ENCODE measurements around the gene CFAP61. TPM values are rescaled to one million over a fixed set of nuclear protein-coding genes. Genes with fewer than 3 reads are reported as not detected.

Gene CFAP61
- total RNA-seq, 2 donors from 2014 or later, result 1.0 TPM

DNA sequence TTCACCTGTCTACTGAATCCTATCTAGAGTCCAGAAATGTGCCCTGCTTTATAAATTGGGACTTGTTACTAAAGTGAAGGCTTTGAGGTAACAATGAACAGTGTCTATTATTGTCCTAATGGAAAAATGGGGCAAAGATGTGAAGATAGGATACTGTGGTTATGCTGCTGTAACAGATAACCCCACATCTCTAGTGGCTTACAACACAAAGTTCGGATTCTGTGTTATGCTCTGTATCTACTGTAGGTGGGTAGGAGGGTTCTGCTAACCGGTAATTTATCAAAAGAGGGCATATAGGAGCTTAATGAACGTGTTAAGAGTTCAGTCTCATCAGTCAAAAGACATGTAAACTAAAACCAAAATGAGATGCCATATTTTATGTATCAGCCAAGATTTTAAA lies 28.9 kb upstream of the CFAP61 start:
- intact Hi-C loops (cut with DNase I), result no loop called here
- ATAC-seq (no peak), DNase-seq (no peak)

DNA sequence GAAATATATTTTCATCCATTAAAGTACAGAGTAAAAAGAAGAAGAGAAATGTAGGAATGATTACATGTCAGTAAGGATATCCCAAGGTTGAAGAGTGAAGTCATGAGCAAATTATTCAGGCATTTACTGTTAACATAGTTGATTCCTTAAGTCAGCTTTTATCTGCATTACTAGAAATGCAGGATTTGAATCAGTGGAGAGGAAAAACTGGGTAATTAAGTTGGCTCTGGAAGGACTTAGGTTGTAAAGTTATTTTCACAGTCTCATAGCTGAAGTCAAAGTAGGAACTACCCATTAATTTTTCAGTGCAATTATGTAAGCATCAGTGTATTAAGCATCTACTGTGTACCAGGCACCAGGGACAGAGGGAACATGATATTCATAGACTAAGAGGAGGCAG lies 27.4 kb upstream of the CFAP61 start:
- DNase-seq, result no peak
- intact Hi-C loops (cut with DNase I), result no loop called here
- ATAC-seq, result no peak

DNA sequence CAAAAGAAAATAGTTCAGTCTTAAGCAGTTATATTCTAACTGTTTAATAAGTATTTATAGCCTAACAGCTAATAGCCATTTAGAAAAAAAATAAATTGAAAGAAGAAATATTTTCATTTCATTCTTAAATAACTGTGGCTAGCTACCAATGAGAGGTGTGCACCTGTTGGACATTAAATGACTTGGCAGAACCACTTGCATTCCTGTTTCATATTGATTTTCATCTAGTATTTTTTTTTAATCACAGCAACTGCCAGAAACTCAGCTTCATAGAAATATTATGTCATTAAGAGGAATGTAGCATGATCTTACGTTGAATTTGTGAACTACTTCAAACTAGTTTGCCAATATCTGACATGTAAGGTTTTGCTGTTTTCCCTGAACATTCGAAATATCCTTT lies 25.0 kb upstream of the CFAP61 start:
- ATAC-seq (no peak), DNase-seq (no peak)
- intact Hi-C loops (cut with DNase I), result no loop called here

DNA sequence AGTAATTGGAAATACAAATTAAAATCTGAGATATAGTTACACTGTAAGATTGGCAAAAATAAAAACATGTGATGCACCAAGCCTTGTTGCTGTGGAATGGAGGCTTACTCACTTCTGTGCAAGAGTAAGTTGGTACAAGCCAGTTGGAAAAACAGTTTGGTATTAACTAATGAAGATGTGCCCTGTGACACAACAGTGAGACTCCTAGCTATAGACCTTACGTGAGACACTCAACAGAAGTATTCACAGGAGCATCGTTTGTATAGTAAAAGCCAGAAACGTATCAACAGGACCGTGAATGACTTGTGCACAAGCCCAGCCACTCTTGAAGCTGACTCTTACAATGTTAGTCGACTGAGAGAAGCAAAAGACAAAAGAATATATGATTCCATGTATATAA lies 20.5 kb upstream of the CFAP61 start:
- intact Hi-C loops (cut with DNase I), result no loop called here
- ATAC-seq (no peak), DNase-seq (no peak)

DNA sequence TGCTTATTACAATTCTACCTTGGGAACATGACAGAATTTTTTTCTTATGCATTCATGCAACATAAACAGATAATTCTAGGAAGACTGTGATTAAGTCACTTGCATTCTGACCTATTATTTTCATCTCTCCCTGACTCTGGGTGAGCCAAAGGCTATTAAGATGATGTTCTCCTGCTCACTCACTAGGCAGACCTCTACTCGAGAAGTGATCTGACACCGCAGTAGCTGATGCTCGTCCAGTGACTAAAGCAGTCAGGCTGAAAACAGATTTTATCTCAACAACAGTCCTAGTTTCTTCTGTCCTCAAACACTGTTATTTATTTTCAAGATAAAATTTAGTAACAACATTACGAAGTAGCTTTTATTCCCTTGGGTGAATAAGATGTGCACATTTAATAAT lies 17.8 kb upstream of the CFAP61 start:
- intact Hi-C loops (cut with DNase I), result no loop called here
- no peak for DNase-seq
- ATAC-seq, result no peak

DNA sequence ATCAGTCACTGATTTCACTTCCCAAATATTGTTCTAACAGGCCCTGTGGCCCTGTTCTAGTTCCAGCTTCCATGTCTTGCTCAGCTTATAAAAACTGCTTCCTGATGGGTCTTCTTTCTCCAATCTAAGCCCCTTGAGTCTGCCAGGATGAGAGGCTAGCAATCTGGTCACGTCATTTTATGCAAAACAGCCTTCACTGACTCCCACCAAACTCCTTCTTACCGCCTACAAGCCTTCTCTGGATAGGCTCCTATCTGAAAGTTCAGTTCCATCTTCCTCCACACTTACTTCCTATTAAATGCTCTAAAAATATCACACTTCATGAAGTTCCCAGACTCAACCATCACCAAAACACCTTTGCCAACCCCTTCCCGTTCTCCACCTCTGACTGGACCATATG lies 15.6 kb upstream of the CFAP61 start:
- intact Hi-C loops (cut with DNase I), result no loop called here
- ATAC-seq (no peak), DNase-seq (no peak)

DNA sequence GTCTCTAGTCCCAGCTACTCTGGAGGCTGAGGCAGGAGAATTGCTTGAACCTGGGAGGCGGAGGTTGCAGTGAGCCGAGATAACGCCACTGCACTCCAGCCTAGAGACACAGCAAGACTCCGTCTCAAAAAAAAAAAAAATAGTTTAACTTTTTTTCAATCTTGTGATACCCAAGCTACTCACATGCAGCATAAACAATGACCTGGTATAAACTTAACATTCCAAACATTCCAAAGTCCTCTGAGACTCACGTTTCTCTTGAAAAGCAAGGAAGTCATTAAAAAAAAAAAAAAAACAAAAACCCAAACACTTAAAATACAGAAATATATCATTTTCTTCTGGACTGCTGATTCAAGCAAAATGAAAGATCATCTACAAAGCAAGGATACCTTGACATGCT lies 14.4 kb upstream of the CFAP61 start:
- intact Hi-C loops (cut with DNase I), result no loop called here
- ATAC-seq, result no peak
- DNase-seq, result no peak

DNA sequence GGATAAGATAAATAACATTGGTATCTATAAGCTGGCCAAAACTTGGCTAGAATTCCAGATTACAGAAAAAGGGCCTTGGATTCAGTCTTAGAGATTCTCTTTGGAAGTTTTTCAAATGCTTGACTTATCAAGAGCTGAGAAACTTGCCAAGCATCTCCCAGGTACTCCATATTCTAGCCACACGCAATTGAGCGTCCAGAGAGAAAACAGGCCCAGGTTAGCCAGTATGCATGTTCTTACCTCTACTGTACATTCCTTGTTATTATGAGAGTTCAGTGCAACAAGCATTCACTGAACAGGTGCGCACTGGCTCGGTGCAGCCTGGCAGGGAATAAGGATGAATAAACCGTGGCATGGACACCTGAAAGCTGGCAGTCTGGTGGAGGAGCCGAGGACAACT lies 13.7 kb upstream of the CFAP61 start:
- no peak for ATAC-seq
- DNase-seq, result no peak
- intact Hi-C loops (cut with DNase I), result no loop called here

DNA sequence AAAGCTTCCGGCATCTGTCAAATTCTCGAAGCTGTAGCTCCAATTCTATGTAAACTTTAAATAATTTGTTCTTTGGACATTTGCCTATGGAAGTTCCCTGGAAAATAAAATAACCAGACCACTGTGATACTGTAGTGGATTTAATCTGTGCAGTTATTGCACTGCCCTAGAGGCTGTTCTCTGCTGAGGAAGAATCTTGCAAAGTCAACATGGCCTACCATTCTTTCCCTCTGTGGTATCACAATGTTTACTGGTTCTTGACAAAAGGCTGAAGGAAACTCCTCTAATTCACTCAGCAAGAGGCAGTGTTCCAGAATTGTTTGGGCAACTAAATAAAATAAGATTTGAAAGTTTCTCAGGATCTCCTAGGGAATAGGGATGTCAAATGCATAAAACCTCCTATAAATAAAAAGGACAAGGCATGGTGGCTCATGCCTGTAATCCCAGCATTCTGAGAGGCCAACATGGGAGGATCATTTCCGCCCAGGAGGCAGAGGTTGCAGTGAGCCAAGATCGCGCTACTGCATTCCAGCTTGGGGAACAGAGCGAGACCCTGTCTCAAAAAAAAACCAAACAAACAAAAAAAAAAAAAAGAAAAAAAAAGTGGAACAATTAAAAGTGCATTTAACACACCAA lies 12.5 kb upstream of the CFAP61 start:
- no peak for DNase-seq
- intact Hi-C loops (cut with DNase I), result no loop called here
- ATAC-seq, result no peak

DNA sequence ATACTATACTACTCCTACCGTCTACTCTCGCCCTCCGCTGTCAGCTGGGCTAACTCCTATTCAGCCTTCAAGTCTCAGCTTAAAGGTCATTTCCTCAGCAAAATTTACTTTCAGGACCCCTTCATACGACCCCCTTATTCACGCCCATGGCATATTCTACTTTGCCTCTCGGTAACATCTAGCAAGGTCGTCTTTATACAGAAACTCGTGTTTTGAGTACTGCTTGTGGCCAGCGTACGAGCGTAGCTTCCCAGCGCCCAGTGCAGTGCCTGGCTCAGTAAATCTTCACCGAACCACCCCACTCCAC lies 612 bp upstream of the CFAP61 start:
- no peak for ATAC-seq
- intact Hi-C loops (cut with DNase I), result no loop called here

DNA sequence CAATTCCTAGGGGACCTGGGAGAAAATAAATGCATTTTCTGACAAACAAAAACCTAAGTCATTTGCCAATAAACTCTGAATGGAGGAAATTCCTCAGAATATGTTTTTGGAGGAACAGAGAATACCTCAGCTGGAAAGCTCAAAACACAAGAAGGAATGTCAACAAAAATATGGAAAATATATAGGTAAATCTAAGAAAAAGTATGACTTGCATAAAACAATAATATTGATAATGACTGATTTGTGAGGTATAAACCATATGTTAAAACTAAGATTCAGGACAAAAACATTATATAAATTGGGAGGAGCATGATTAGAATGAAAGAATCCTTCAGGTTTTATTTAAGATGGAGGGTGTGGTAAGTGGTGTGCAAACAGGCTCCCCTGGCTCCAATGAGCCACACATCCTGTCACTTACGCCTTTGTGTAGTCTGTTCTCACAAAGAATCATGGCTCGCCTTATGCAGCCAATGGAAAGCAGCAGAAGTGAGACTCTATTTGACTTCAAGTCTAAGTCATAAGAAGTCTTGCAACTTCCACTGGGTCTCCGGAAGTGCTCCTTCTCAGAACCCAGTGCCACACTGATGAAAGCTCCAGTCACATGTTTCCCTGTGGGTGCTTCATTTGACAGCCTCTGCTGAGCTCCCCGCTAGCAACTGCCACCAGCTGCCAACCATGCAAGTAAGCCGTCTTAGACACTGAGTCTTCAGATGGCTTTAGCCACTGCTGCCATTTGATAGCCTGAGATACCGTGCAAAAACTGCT lies 8.1 kb downstream of the CFAP61 start:
- DNase-seq (no peak), ATAC-seq (no peak)
- intact Hi-C loops (cut with DNase I), result no loop called here

More for the DNA sequence above, 612 bp upstream of the CFAP61 start:
- no peak for DNase-seq

DNA sequence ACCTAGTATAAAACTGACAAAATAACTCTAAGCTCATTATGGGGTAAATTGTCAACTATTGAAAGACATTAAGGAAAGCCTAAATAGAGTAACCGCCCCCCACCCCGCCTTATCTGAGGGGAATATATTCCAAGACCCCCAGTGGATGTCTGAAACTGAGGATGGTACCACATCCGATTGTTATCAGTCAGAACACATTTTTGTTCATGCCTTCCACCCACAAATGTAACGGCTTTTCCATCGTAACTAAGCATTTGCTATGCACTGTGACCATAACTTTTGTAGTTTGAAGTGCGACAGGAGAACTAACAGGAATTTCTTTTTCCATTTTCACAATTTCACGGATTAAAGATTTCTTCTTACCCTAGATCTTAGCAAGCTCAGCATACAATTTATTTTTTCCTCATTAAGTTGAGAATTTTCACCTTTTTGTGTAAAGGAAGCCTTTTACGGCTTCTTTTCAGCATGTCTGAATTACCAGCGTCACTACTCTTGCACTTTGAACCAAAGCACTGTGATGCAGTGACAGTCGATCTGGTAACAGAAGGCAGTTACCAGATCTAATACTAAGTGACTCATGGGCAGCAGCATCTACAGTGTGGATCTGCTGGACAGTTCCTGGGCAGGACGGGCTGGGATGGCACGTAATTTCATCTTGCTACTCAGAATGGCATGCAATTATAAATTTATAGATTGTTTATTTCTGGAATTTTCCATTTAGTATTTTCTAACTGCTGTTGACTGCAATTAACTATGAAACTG lies 11.8 kb downstream of the CFAP61 start:
- intact Hi-C loops (cut with DNase I), result no loop called here
- ATAC-seq, result no peak

DNA sequence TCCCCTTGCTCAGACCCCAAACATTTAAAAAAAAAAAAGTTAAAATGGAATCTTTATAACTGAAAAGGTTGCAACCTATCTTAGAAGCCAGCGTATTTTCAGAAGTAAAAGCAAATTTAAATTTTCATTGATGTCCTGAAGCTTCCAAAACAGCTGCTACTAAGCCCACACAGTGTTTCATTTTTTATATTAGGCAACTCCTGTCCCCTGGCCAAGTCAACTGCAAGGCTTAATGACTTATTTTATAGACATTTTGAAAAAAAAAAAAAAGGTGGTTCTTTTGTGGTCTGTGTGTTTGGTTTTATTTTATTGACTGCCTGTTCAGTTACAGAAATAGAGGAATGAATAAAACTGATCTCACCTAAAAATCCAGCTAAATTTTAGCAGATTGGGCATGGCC lies 13.0 kb downstream of the CFAP61 start:
- DNase-seq (no peak), ATAC-seq (no peak)
- intact Hi-C loops (cut with DNase I), result no loop called here

More for the DNA sequence above, 11.8 kb downstream of the CFAP61 start:
- no peak for DNase-seq

DNA sequence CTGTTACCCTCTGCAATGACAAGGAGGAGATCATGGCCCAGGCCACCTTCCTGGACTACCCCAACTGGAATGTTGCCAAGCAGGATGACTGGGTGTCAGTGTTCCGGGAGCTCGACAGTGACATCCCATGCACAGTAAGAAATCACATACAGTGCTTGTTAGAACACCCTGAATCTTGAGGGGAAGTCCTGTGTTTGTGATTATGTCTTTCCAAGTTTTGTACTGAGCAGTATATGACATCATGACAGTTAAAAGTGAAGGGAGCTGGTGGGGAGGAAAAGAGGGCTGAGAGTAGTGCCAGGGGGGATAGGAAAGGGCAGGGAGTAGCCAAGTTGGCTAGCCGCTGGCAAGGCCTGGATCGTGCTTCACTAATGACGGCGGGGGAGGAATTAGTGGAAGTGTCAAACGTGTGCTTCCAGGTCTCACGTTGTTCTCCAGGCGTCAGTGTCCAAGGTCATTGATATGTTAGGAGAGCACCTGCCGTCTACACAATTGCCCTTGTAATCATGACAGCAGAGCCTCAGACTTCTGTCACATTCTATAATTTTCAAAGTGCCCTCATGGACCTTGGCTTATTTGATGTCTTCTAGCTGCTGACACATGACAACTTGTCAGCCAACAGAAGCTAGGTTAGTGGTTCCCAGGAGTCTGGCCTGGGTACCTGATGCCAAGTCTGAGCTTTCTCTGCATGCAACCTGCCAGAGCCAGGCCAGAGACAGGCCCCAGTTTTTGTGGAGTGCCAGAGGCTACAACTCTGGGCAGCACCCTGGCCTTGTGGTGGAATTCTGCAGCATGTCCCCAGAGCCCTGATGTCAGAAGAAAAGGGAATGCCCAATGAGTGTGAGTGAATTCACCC lies 18.8 kb downstream of the CFAP61 start:
- intact Hi-C loops (cut with DNase I), result no loop called here
- no peak for DNase-seq
- peak; percentile 38 to 65 for ATAC-seq

DNA sequence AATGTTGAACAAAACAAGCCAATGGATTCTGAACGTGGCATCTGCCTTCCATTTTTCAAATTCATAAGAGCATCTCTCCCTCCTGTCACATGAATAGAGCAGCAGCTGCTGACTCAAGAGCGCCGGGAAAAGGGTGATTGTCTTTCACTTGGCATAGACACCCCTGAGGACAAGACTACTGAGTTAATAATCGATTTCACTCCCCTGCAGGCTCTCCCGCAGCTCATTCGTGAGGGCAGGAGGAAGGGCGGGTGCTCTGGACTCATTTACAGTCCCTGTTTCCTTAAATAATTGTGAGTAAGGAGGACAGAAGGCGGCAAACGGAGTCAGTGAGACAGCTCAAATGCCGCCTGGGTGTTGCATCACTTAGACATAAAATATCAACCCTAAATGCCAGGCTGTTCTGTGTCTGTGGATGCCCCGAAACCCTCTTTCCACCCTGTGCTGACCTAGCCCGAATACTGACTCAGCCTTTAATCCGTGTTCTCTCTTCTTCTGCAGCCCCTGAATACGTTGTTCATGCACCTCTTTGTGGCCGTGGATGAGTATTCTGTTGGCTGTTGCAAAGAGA lies 21.6 kb downstream of the CFAP61 start:
- ATAC-seq (no peak), DNase-seq (no peak)
- intact Hi-C loops (cut with DNase I), result no loop called here

DNA sequence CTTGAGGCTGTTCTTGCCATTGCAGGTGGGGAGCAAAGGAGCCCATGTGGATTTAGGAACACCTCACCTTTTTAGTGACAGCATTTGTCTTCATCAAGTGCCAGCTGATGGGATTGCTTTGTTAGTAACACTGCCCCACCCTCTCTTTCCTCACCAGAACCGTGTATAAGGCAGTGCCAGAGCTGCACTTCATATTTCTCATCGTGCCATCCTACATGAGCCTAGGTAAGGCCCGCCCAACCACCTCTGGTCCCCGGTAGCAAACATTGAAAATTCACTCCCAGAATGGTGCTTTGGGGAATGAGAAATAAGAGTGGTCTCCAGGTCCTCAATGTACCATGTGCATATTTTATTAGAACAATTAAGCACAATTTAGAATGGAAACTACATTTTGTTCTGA lies 22.7 kb downstream of the CFAP61 start:
- intact Hi-C loops (cut with DNase I), result no loop called here
- ATAC-seq, result no peak
- DNase-seq, result no peak

DNA sequence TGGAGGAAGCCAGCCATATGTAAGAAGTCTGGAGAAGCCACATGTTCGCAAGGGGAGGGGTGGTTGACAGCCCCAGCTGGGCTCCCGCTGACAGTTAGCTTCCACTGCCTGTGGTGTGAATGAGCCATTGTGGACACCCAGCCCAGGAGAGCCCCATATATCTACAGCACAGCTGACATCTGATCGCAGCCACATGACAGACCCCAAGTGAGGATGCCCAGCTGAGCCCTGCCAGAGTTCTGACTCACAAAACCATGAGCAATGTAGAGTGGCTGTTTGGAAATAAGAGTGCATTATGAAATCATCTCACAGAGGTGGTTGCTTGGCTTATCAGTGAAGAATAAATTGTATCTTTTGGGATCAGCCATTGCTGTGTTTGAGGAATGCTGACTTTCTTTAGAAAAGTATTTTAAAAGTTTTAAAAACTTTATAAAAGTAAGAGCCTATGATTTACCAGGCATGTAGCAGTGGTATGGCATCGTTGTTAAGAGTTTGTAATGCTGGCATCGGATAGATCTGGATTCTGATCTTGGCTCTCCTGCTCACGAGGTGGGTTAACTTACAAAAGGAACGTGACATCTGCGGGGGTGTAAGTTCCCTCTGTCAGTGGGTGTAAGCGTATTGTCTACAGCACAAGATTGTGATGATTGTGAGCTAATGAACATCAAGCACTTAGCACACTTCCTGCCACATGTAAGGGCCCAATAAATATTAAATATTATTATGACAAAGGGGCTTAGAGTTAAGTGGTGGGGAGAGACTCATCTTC lies 24.1 kb downstream of the CFAP61 start:
- ATAC-seq (peak in 1 of 2 donors; percentile 52), DNase-seq (no peak)
- intact Hi-C loops (cut with DNase I), result no loop called here

DNA sequence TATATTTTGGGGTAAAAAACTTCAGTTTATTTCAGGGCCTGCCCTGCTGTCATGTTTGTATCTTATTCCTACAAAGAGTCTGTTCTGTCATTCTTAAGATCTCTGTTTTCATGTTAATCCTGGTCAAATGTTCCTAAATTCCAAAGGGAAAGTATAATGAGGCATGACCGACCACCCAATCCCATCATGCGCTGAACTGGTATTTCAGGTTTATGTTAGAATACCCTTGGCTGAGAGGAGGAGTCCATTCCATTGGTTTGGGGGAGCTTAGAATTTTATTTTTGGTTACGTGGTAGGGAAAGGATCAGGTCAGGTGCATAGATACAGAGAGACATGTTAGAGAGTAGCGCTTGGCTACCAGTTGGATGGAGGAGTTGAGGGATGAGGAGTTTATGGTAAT lies 25.7 kb downstream of the CFAP61 start:
- intact Hi-C loops (cut with DNase I), result no loop called here
- DNase-seq (no peak), ATAC-seq (no peak)
